ENCODE results near the gene TUBB2A.
"Not testable (repeated sequence)": the region's sequence is repeated elsewhere in the genome, so short reads cannot be mapped to it uniquely, and the experiment has no call there.

TUBB2A gene

GRCh38 chr6:3195695-3196497 is 38.6 kb upstream of the TUBB2A start:
- Histone ChIP-seq H3K4me3 (ENCODE audit: low read length in 2 of 2) (no peak overlapping the region), H3K27ac (ENCODE audit: low read length) (no peak overlapping the region), H3K36me3 (ENCODE audit: control insufficient read depth in 2 of 2, insufficient read depth in 2 of 2, low read length in 2 of 2) (no peaks in the 10 kb centered on the region), H3K9ac (ENCODE audit: low read length in 2 of 2) (no peak overlapping the region), H3K4me1 (ENCODE audit: control insufficient read depth, insufficient read depth, low read length) (no peaks in the 10 kb centered on the region), H3K9me3 (ENCODE audit: control insufficient read depth in 2 of 2, low read length in 2 of 2) (no peaks in the 10 kb centered on the region), H3K27me3 (ENCODE audit: control insufficient read depth in 1 of 2, insufficient read depth in 2 of 2, low read length in 2 of 2) (no peaks in the 10 kb centered on the region)

GRCh38 chr6:3195420-3195694 is 38.0 kb upstream of the TUBB2A start:
- H3K27ac ChIP-seq (ENCODE audit: low read length): no peak overlapping the region

GRCh38 chr6:3194535-3195419 is 37.4 kb upstream of the TUBB2A start:
- peak overlapping the region in 1 of 2 donors; percentile 29 for H3K9ac ChIP-seq (ENCODE audit: low read length in 2 of 2)
- H3K27ac ChIP-seq (ENCODE audit: low read length): no peak overlapping the region
- H3K4me3 ChIP-seq (ENCODE audit: low read length in 2 of 2): no peak overlapping the region
- H3K36me3 ChIP-seq (ENCODE audit: control insufficient read depth in 2 of 2, insufficient read depth in 2 of 2, low read length in 2 of 2): no peaks in the 10 kb centered on the region
- no peaks in the 10 kb centered on the region for H3K4me1 ChIP-seq (ENCODE audit: control insufficient read depth, insufficient read depth, low read length)
- no peaks in the 10 kb centered on the region for H3K27me3 ChIP-seq (ENCODE audit: control insufficient read depth in 1 of 2, insufficient read depth in 2 of 2, low read length in 2 of 2)
- no peaks in the 10 kb centered on the region for H3K9me3 ChIP-seq (ENCODE audit: control insufficient read depth in 2 of 2, low read length in 2 of 2)

More at GRCh38 chr6:3195420-3195694, 38.0 kb upstream of the TUBB2A start:
- no peaks in the 10 kb centered on the region for H3K9me3 ChIP-seq (ENCODE audit: control insufficient read depth in 2 of 2, low read length in 2 of 2)
- H3K4me1 ChIP-seq (ENCODE audit: control insufficient read depth, insufficient read depth, low read length): no peaks in the 10 kb centered on the region
- H3K36me3 ChIP-seq (ENCODE audit: control insufficient read depth in 2 of 2, insufficient read depth in 2 of 2, low read length in 2 of 2): no peaks in the 10 kb centered on the region
- H3K27me3 ChIP-seq (ENCODE audit: control insufficient read depth in 1 of 2, insufficient read depth in 2 of 2, low read length in 2 of 2): no peaks in the 10 kb centered on the region
- H3K9ac ChIP-seq (ENCODE audit: low read length in 2 of 2): no peak overlapping the region
- H3K4me3 ChIP-seq (ENCODE audit: low read length in 2 of 2): no peak overlapping the region

- Histone ChIP-seq H3K27me3 (ENCODE audit: control insufficient read depth in 1 of 2, insufficient read depth in 2 of 2, low read length in 2 of 2) (peaks cover 0 to 2% of the 10 kb centered on the region in 2 donors), H3K4me1 (ENCODE audit: control insufficient read depth, insufficient read depth, low read length) (no peaks in the 10 kb centered on the region), H3K9me3 (ENCODE audit: control insufficient read depth in 2 of 2, low read length in 2 of 2) (no peaks in the 10 kb centered on the region), H3K4me3 (ENCODE audit: low read length in 2 of 2) (no peak overlapping the region), H3K9ac (ENCODE audit: low read length in 2 of 2) (no peak overlapping the region), H3K36me3 (ENCODE audit: control insufficient read depth in 2 of 2, insufficient read depth in 2 of 2, low read length in 2 of 2) (no peaks in the 10 kb centered on the region), H3K27ac (ENCODE audit: low read length) (no peak overlapping the region)
These were observed 35.9 kb upstream of the TUBB2A start for GRCh38 chr6:3193102-3193849.

- H3K9me3 ChIP-seq (ENCODE audit: control insufficient read depth in 2 of 2, low read length in 2 of 2): no peaks in the 10 kb centered on the region
- H3K27ac ChIP-seq (ENCODE audit: low read length): no peak overlapping the region
- no peaks in the 10 kb centered on the region for H3K4me1 ChIP-seq (ENCODE audit: control insufficient read depth, insufficient read depth, low read length)
- no peak overlapping the region for H3K9ac ChIP-seq (ENCODE audit: low read length in 2 of 2)
- peaks cover 0 to 2% of the 10 kb centered on the region in 2 donors for H3K27me3 ChIP-seq (ENCODE audit: control insufficient read depth in 1 of 2, insufficient read depth in 2 of 2, low read length in 2 of 2)
- no peaks in the 10 kb centered on the region for H3K36me3 ChIP-seq (ENCODE audit: control insufficient read depth in 2 of 2, insufficient read depth in 2 of 2, low read length in 2 of 2)
- H3K4me3 ChIP-seq (ENCODE audit: low read length in 2 of 2): no peak overlapping the region
These were observed 33.4 kb upstream of the TUBB2A start for GRCh38 chr6:3190779-3191178.

GRCh38 chr6:3190056-3190455 is 32.7 kb upstream of the TUBB2A start:
- Histone ChIP-seq H3K9me3 (ENCODE audit: control insufficient read depth in 2 of 2, low read length in 2 of 2) (no peaks in the 10 kb centered on the region), H3K9ac (ENCODE audit: low read length in 2 of 2) (no peak overlapping the region), H3K4me1 (ENCODE audit: control insufficient read depth, insufficient read depth, low read length) (no peaks in the 10 kb centered on the region), H3K27me3 (ENCODE audit: control insufficient read depth in 1 of 2, insufficient read depth in 2 of 2, low read length in 2 of 2) (peaks cover 0 to 2% of the 10 kb centered on the region in 2 donors), H3K4me3 (ENCODE audit: low read length in 2 of 2) (no peak overlapping the region), H3K36me3 (ENCODE audit: control insufficient read depth in 2 of 2, insufficient read depth in 2 of 2, low read length in 2 of 2) (no peaks in the 10 kb centered on the region), H3K27ac (ENCODE audit: low read length) (no peak overlapping the region)

- H3K4me1 ChIP-seq (ENCODE audit: control insufficient read depth, insufficient read depth, low read length); H3K9me3 ChIP-seq (ENCODE audit: control insufficient read depth in 2 of 2, low read length in 2 of 2); H3K9ac ChIP-seq (ENCODE audit: low read length in 2 of 2); H3K27me3 ChIP-seq (ENCODE audit: control insufficient read depth in 1 of 2, insufficient read depth in 2 of 2, low read length in 2 of 2); H3K4me3 ChIP-seq (ENCODE audit: low read length in 2 of 2); H3K36me3 ChIP-seq (ENCODE audit: control insufficient read depth in 2 of 2, insufficient read depth in 2 of 2, low read length in 2 of 2); H3K27ac ChIP-seq (ENCODE audit: low read length): not testable (repeated sequence)
These were observed 31.8 kb upstream of the TUBB2A start for GRCh38 chr6:3189192-3189591.

- H3K4me3 ChIP-seq (ENCODE audit: low read length in 2 of 2): no peak overlapping the region
- H3K9ac ChIP-seq (ENCODE audit: low read length in 2 of 2): no peak overlapping the region
- peaks cover 0 to 2% of the 10 kb centered on the region in 2 donors for H3K27me3 ChIP-seq (ENCODE audit: control insufficient read depth in 1 of 2, insufficient read depth in 2 of 2, low read length in 2 of 2)
- H3K9me3 ChIP-seq (ENCODE audit: control insufficient read depth in 2 of 2, low read length in 2 of 2): no peaks in the 10 kb centered on the region
- no peaks in the 10 kb centered on the region for H3K4me1 ChIP-seq (ENCODE audit: control insufficient read depth, insufficient read depth, low read length)
- no peaks in the 10 kb centered on the region for H3K36me3 ChIP-seq (ENCODE audit: control insufficient read depth in 2 of 2, insufficient read depth in 2 of 2, low read length in 2 of 2)
- no peak overlapping the region for H3K27ac ChIP-seq (ENCODE audit: low read length)
These were observed 30.9 kb upstream of the TUBB2A start for GRCh38 chr6:3188262-3188661.

- no peaks in the 10 kb centered on the region for H3K4me1 ChIP-seq (ENCODE audit: control insufficient read depth, insufficient read depth, low read length)
- H3K27ac ChIP-seq (ENCODE audit: low read length): no peak overlapping the region
- H3K9ac ChIP-seq (ENCODE audit: low read length in 2 of 2): no peak overlapping the region
- no peaks in the 10 kb centered on the region for H3K9me3 ChIP-seq (ENCODE audit: control insufficient read depth in 2 of 2, low read length in 2 of 2)
- no peak overlapping the region for H3K4me3 ChIP-seq (ENCODE audit: low read length in 2 of 2)
- no peaks in the 10 kb centered on the region for H3K36me3 ChIP-seq (ENCODE audit: control insufficient read depth in 2 of 2, insufficient read depth in 2 of 2, low read length in 2 of 2)
- H3K27me3 ChIP-seq (ENCODE audit: control insufficient read depth in 1 of 2, insufficient read depth in 2 of 2, low read length in 2 of 2): peaks cover 0 to 2% of the 10 kb centered on the region in 2 donors
These were observed 29.6 kb upstream of the TUBB2A start for GRCh38 chr6:3186974-3187382.

- Histone ChIP-seq H3K36me3 (ENCODE audit: control insufficient read depth in 2 of 2, insufficient read depth in 2 of 2, low read length in 2 of 2) (no peaks in the 10 kb centered on the region), H3K27me3 (ENCODE audit: control insufficient read depth in 1 of 2, insufficient read depth in 2 of 2, low read length in 2 of 2) (no peaks in the 10 kb centered on the region), H3K27ac (ENCODE audit: low read length) (no peak overlapping the region), H3K4me1 (ENCODE audit: control insufficient read depth, insufficient read depth, low read length) (no peaks in the 10 kb centered on the region), H3K9me3 (ENCODE audit: control insufficient read depth in 2 of 2, low read length in 2 of 2) (no peaks in the 10 kb centered on the region), H3K4me3 (ENCODE audit: low read length in 2 of 2) (no peak overlapping the region), H3K9ac (ENCODE audit: low read length in 2 of 2) (no peak overlapping the region)
These were observed 25.7 kb upstream of the TUBB2A start for GRCh38 chr6:3183066-3183465.

Data from stomach smooth muscle (tissue), 2 donors.